Activated CD8-positive, alpha-beta memory T cell treated with anti-CD3 and anti-CD28 coated beads, Interleukin-2, amount 50 U/mL, for 4 hours (primary cell): ENCODE data around the gene ABI3.

Experiments used
- DNase-seq: peaks from one replicate; pipeline ENCODE4 v3.0.0-alpha.2; 2020

ABI3 gene

GRCh38 chr17:49198211-49198610, 12.3 kb upstream of the ABI3 start:
- no peak for DNase-seq

DNA sequence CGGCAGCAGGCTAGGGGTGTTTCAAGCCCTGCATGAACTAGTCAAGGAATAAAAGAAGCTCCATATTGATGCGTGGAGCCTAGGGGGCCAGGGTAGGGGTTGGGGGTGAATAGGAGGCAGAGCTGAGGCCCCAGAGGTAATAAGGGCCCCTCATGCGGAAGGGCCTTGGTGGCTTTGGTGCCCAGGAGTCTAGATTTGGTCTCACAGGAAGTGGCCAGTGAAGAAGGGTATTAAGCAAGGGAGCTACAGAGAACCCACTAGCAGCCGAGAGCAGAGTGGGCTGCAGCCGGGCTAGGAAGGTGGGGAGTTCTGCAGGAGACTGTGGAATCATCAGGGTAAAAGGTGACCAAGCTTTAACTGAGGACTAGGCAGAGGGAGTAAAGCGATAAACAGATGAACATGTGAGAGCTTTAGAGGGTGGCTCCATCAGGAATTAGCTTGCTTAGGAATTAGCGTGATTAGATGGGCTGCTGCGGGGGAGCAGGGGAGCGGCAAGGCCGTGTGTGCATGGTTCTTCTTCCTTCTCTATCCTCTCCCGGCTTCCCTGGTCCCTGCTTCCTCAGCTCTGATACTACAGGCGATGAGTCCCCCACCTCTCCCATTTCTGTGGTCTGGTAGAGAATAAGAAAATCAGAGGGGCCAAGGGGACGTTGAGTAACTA, 10.0 kb upstream of the ABI3 start:
- DNase-seq = no peak

DNA sequence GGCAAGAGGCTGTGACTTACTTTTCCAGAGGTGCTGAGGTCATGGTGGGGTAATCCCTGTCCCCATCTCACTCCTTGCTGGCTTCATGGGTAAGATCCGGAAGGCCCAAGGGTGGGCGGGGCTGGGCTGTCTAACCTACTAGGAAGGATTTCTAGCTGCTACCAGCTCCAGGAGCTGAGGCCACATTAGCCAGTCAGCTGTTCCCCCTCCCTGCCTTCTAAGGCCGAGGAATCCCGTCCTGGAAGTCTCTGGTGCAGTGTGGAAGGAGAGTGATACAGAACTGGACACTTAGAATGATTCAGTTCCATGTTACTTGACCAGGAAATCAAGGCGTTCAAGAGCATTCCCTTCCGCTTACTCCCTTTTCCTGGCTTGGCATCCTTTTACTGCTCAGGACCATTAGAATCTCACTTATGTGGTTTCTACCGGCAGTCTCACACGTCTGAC, 9.0 kb upstream of the ABI3 start:
- no peak for DNase-seq

GRCh38 chr17:49203796-49204195, 6.7 kb upstream of the ABI3 start:
- no peak for DNase-seq

DNA sequence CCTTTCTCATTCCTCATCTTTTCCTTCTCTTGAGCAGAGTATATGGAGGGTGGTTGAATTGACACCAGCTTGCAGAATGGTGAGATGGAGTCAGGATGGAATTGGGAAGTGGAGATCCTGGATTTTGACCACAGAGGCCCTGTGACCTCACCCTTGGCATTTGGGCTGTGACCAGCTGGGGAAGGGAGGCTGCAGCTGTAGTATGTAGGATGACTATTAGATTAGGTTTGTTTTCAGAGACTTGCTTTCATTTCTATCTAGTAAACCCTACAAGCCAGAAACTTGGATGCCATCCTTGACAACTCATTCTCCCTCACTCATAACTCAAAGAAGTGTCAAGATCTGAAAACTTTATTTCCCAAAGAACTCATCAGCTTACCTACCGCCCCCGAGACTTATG, 6.0 kb upstream of the ABI3 start:
- DNase-seq = no peak

DNA sequence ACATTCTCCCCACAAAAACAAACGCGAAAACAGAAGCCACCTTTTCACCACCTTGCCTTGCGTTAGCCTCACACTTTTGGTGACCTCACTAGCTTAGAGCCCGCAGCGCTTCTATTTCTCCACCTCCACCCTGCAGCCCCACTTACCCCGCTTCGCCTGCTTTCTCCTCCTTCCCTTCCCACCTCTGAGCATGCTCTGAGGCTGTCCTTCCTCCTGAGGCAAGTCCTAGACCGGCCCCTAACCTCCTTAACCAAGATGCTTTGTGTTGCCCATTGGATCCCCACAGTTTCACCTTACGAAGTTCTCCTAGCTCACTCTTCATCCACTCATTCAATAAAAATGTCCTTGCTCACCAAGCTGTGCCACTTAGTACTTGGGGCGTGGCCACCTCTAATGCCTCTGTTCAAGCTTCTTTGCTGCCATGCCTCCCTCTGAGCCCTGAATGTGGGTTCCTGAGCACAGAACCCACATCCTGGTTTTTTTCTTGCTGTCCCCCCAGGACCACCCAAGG, 1.4 kb upstream of the ABI3 start:
- no peak for DNase-seq

- no peak for DNase-seq
Measured at GRCh38 chr17:49213399-49213798, 2.9 kb downstream of the ABI3 start.

GRCh38 chr17:49213847-49214246, 3.3 kb downstream of the ABI3 start:
- no peak for DNase-seq

- peak; percentile 50 for DNase-seq
Measured at GRCh38 chr17:49214676-49215360, 4.3 kb downstream of the ABI3 start.

DNA sequence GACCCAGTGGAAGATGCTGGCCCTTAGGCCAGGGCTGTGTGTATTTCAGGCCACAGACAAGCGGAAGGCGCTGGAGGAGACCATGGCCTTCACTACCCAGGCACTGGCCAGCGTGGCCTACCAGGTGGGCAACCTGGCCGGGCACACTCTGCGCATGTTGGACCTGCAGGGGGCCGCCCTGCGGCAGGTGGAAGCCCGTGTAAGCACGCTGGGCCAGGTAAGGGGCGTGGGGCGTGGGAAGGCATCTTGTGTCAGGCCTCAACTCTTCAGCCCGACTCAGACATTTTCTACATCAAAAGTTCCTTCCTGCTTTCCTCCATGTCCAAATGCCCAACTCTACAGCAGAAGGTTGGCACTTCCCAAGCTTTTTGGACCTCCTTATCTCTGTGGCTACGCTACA, 6.0 kb downstream of the ABI3 start:
- DNase-seq = no peak

- no peak for DNase-seq
Measured at GRCh38 chr17:49216953-49217650, 6.6 kb downstream of the ABI3 start.

- peak; percentile 68 for DNase-seq
Measured at GRCh38 chr17:49217651-49218413, 7.3 kb downstream of the ABI3 start.

DNA sequence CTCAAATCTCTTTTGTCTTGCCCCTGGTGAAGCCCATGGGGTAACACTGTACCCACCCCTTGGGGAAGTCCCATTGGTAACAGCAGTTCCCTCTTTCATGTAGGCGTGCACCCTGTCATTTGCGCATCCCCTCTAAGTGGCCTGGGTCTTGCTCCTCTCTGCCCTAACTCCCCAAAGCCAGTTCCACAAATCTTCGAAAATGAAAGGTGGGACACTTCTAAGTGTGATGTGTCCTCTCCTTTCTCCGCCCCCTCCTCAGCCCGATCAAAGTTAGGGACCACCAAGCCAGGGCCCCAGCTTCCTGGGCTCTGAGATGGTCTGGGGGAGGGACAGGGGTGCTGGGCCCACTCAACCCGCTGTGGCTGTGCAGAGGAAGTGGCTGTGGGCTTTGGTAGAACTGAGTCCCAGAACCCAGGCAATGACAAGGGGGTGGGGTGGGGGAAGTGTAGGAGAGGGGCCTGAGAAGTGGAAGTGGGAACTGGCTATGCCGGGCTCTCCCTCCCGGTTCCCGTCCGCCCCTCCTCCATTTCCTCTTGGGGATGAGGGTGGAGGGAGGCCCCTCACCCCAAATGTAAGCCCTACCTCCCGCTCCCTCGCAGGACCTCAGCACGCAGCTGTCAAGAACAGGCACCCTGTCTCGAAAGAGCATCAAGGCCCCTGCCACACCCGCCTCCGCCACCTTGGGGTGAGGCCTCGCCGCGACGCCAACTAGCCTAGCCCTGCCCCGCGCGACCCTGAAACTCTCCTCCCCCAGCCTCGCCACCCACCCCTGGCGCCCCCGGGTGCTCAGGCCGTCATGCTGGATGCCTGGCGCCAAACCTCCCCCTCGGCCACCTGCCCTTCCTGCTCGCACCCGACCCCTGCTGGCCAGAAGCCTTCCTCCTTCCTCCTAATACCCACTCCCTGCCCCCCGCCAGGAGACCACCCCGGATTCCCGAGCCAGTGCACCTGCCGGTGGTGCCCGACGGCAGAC, 8.7 kb downstream of the ABI3 start:
- DNase-seq = peak; percentile 57

DNA sequence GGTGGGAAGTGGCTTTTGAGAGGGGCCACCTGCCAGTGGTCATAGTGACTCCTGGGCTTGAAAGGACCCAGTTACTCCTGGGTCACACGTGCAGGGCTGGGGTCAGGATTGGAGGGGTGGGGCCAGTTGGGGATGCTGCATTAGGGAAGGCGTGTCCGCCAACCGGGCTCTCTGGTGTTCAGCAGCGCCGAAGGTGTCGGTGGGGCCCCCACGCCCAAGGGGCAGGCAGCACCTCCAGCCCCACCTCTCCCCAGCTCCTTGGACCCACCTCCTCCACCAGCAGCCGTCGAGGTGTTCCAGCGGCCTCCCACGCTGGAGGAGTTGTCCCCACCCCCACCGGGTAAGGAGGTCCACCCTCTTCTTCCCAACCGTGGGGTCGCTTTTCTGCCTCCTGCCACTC, 9.5 kb downstream of the ABI3 start:
- DNase-seq = no peak

- no peak for DNase-seq
Measured at GRCh38 chr17:49223168-49223516, 12.6 kb downstream of the ABI3 start.

- DNase-seq = peak; percentile 74
Measured at GRCh38 chr17:49223517-49224197, 13.2 kb downstream of the ABI3 start.

- DNase-seq = peak; percentile 53
Measured at GRCh38 chr17:49224198-49224996, 13.9 kb downstream of the ABI3 start.

DNA sequence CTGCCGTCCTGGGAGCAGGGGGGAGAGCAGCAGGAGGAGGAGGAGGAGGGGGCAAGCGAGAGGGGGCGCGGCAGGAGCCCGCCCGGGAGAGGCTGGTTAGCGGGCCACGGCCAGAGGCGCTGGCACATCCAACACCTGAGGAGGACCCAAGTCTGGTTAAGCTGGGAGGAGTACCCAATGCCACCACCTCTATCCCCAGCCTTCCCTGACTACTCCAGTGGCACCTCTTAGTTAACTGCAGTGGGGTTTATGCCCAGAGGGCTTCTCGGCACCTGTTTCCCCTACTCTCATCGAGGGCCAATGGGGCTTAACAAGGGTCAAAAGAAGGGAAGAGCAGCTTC, 14.5 kb downstream of the ABI3 start:
- no peak for DNase-seq

DNA sequence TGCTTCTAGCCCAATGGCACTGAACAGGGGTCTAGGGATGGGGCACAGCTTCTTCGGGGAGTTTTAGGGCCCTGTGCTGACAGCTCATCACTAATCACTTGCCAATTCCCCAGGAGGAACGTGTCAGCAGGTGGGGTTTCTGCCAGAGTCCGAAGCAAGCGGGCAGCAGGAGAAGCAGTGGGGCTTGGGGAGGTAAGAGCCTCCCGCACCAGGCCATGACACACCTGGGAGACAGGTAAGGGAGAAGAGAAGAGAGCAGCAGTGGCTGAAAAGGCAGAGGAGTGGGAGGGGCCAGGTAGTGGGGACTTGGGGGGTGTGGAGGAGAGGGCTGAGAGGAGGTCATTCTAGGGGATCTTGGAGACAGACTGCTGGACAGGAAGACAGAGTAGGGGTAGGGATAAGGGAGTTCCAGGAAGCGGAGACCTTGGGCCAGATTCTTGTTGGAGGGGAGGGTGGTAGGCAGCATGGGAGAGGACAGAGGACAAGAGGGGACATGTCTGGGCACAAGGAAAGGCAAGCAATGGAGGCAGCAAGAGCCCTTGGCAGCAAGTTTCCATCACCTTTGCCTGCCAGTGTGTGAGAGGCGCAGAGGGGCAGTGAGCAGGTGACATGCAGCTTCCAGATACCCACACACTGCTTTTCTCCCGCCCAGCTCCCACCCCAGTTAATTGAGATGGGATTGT, 15.2 kb downstream of the ABI3 start:
- no peak for DNase-seq
